COLO829 (cell line): ENCODE results near the gene ARHGAP27.

Experiments
- DNase-seq: peaks from one replicate; pipeline ENCODE4 v3.0.0; 2012; ENCODE audit warnings: low spot score

ARHGAP27 gene

DNA sequence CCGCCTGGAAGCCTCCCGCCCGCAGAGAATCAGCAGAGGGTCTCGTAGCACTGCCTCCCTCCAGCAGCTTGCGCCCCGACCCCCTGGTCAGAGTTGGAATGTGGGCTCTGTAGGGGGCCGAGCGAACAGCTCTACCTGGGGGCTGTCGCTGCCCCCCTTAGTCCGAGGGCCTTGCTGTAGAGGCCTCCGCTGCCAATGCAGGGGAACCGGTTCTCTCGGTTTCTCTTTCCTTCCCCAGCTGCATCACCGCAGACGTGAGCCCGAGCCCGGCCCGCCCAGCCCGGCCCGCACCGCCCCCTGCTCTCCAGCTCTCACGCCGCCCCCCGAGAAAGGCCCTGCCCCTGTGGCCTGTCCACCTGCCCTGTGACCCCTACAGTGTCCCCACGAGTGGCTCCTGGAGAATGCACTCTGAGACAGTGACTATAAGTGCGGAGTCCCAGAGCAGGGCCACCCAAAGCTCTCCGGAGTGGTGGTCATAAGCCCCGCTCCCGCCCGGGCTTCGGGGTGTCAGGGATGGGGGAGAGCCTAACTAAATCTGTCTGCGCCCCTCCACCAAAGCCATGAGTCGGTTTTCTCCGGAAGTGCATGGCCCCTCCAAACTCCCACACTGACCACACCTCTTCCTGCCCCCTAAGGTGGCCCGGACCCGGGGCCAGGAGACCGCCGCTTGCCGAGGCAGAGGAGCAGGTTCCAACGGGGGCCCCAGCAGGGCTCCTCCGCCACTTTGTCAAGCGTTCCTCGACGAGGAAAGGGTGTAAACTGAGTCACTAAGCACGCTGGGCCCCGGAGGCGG lies 1.7 kb downstream of the ARHGAP27 start:
- no peak for DNase-seq

DNA sequence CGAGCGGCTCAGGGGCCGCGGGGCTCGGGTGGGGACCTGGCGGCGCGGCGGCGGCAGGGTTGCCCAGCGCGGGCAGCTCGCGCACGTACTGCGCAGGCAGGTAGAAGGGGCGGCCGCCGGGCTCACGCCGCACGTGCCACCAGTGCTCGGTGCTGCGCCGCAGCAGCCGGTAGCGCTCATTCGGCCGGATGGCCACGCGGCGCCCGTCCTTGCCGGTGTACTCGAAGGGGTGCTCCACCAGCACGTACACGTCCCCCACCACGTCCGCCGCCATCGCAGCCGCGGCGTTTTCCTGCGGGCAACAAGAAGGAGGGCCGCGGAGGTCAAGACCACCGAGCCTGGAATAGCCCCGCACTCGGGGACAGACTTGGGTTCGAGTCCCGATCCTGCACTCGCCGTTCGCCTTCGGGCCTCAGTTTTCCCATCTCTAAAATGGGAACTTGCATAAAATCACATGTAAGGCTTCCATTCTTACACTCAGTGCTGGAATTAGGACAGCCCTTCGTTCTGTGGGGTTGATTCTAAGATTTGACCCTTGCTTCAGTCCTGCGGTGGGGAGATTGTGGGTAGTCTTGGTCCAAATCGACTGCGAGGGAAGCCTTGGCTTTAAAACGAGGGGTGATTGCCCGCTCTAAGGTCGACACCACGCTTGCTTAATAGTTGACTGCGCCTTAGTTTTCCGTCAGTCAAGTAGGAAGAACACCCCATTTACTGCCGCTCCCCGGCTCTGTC lies 2.5 kb downstream of the ARHGAP27 start:
- no peak for DNase-seq

DNA sequence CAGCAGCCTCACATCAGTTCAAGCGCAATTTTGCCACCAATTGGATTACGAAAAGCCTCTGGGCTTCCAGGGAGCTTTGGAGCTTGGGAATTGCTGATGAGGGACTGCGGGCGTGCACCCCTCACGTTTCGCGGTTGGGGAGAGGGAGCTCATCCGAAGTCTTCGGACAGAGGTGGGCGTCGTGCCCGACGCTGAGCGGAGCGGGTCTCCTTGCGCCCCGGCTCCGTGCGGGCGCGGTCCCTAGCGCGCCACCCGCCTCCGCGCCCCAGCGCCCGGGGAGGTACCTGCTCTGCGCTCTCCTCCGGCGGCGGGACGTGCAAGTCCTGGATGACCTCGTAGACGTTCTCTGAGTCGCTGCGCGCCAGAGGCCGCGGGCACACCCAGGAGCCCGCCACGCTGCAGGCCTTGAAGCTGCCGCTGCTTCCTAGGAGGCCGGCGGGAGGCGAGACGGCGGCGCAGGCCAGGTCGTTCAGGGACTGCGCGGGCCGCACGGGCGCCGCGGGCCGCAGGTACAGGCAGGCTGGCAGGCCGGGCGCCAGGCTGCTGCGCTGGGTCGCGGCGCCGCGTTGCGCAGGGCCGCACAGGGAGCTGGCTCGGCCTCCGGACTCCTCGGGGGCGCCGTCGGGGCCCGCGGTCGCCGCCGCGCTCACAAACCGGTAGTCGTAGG lies 3.2 kb downstream of the ARHGAP27 start:
- DNase-seq = no peak

DNA sequence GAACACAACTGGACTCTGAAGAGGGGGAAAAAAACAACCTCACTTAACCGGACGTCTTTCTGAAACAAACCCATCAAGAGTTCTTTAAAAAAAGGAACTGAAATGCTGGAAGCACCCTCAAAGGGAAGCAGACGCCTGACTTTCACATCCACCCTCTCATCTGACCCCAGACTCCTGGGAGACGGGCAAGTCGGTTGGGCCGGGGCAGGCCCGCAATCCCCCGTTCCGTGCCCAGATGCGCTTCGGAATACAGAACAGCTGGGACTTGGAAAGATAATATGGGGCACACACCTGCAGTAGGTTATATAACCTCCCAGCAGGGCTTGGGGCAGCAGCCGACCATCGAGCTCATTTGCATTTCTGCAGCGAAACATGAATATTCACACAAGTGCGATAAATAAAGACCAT lies 3.7 kb downstream of the ARHGAP27 start:
- no peak for DNase-seq

DNA sequence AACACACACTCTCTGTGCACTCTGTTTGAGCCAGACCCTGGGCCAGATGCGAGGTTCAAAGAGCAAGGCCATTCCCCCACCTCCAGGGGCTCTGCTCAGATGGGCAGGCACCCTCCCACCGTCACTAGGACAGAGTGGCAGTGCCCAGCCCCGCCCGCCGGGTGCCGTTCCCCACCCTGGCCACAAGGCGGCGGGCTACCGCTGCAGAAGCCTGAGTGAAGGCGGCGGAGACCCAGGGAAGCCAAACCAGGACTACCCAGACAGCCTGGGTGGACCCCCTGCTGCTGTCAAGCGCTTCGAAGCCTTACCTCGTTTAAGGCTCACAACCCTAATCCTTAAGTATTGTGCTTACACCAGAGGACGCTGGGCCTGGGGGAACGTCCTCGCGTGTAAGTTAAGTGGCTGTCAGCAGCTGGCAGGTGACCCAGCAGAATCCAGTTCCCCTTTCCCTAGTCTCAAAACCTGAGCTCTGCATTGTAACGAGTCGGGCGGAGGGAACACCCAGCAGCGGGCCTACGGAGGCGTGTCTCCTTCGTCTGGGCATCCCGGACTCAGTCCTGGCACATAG lies 4.5 kb downstream of the ARHGAP27 start:
- DNase-seq = peak; percentile 69

DNA sequence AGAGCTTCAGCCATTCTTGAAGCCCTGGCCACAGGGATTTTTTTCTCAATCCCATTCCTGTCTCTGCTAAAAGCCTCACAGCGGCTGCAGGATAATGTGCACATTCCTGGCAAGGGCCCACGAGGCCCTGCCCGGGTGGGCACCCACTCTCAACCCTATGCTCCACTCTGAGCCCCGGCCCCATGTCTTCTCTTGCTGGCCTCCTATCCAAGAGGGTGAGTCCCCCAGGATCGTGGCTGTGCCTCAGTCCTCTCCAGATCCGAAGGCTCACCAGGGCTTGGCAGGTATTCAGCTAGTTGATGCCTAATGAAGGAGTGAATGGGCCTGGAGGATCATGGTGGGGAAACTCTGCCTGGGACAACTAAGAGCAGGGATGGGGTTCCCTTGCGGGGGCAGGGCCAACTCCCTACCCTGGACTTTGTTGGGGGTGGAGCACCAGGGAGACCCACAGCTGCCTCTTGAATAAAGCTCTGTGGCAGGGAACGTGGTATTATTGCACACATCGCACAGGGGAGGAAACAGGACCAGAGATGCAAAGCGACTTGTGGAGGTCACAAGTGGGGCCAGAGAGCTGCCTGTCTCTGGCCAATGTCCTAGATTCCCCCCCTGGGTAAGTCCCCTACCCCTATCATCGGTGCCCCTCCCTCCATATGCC lies 5.4 kb downstream of the ARHGAP27 start:
- no peak for DNase-seq

DNA sequence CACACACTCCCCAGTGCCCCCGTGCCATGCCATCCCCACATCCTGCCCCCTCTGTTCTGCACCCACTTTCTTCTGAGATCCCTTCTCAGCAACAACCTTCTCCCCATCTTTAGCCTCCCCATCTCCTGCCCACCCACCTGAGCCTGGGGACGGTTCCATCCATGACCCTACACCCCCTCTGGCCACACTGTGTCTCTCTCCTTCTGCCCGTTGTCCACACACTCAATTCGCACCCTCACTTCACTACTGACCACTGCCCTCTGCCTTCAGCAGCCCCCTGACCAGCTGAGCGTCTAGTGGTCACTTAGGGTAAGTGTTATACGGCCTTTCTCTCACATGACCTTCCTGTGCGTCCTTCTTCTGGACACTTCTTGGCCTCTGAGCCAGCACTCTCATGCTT lies 6.1 kb downstream of the ARHGAP27 start:
- DNase-seq = no peak

DNA sequence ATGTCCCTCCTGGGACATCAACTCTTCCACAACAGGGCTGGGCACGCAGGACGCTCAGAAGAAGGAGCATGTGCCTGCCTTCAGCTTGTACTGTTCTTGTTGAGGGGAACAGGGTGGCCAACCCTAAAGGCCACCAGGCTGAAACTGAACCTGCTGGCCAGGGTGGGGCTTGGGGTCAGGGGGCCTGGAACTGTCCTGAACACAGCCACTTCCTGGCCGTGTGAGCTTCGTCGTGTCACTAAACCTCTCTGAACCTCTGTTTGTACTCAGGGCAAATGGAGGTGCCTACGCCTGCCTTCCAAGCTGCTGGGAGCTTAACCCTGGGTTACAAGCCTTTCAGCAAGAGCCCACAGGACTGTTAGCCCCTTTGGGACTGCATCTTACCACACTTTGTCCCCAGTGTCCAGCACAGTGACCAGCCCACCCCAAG lies 6.7 kb downstream of the ARHGAP27 start:
- no peak for DNase-seq

DNA sequence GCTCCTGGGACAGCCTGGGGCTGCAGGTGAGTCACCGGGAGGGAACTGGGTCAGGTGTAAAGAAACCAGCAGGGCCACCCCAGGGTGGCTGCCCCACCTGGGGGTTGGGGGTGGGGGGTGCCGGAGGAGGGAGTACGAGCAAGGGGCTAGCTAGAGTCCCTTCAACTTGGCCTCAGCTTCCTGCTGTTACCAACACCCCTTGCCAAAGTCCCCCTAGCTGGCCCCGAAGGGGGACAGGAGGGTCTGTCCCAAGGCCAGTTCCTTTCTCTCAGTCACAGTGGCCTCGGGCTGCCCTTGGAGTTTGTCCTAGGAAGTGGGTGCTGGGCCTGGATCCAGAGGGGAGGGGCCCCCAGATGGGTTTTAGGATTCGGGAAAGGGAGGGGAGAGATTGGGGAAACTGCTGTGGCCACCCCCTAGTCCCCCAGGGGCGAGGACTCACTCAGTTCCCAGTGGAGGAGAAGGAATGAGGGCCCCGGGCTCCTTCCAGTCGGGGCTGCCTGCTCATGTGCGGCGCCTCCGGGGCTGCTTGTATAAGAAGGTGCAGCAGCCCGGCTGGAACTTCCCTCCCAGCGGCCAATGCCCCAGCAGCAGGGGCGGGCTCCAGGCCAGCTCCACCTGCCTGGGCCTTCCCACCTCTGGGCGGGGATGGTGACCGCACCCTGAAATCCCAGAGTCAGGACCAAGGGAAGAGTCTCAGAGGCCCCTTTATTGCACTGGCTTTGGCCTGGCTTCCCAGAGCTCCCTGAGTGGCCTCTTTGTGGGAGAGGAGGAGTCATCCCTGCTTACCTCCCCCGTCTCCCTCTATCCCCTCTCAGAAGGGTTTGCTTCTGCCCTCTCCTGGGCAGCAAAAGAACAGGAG lies 7.3 kb downstream of the ARHGAP27 start:
- peak; percentile 80 for DNase-seq

DNA sequence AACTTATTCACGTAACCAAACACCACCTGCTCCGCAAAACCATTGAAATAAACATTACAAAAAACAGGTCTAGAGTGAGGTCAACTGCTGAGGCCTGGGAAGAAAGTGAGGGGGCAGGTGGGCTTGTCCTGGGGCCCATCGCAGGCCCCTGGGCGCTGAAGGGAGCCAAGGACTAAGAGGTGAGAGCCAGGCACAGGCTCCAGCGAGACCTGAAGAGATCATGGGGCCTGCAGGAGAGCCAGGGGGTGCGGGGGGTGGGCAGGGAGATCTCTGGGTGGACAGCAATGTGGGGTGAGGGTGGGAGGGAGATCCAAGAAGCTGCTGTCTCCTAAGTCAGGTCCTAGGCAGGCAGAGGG lies 7.9 kb downstream of the ARHGAP27 start:
- DNase-seq = no peak

DNA sequence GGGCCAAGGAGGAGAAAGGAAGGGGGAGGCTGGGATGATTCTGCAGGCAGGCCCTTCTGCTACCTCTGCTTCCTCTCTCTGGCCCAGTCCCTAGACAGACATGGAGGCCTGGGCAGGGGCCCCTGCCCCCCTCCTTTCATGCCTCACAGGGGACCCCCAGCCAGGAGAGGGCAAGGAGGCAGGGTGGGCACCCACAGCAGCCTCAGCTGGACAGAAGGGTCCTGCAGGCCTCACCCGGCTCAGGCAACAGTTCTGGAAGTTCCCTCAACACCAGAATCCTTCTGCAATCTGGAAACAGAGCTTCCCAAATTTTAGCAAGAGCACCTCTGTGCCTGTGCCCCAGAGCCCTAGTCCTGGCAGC lies 8.7 kb downstream of the ARHGAP27 start:
- DNase-seq = no peak

DNA sequence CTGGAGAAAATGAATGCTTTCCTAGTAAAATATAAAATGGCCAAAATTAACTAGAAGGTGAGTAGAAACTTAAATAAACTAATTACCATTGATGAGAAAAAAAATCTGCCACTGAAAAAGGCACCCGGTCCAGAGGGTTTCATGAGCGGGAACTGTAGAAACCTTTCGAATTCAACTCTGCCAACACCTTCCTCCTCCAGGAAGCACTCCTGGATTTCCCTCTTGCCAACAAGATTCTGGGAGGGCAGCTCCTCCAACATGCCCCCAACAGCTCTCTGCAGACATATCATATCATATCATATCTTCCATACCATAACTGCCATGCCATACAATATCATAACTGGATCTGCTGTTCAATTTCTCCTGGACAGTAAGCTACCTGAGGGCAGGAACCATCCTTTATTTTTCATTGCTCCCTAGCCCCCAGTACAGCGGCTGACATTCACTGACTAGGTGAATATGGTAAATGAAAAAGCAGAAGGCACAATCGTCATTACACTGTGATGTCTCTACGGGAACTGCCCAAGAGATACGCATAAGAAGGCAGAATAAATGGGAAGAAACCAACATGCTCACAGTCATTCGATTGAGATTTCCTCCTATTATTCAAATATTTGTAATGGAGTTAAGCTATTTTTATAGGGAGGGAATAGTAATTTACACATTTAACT lies 9.2 kb downstream of the ARHGAP27 start:
- DNase-seq = no peak

DNA sequence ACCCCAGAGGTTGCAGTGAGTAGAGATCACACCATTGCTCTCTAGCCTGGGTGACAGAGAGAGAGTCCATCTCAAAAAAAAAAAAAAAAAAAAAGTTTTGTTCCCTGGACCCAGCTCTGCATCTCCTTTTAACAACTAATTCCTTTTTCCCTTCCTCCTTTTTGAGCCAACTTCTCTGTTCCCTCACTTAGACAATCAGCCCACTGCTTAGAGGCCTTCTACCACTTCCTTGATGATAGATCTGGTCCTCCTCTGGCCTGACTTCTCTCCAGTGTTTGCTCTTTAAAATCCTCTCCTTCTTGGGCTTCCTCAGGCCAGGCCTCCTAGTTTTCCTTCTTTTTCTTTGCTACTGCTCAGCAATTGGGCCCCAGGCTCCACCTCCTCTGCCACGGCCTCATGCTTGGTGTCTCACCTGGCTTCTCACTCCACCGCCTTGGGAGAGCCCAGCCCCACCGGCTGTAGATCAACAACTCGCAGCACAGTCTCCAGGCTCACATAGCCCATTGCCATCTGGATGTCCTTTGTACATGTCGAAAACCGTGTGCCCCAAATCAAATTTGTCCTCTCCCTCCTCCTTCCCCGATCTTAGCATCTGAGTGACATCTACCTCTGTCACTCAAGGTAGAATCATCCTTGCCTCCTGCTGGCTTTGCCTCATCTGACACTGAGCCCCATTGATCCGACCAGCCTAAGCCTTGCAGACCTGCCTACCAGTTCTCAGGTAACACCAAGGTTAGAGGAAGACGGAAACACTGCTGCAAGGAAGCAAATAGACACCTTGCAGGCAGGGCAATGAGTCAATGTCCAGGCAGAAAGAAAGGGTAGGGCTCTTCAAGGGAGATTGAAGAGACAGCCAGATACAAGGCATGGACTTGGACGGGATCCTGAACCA lies 17.4 kb downstream of the ARHGAP27 start:
- no peak for DNase-seq

DNA sequence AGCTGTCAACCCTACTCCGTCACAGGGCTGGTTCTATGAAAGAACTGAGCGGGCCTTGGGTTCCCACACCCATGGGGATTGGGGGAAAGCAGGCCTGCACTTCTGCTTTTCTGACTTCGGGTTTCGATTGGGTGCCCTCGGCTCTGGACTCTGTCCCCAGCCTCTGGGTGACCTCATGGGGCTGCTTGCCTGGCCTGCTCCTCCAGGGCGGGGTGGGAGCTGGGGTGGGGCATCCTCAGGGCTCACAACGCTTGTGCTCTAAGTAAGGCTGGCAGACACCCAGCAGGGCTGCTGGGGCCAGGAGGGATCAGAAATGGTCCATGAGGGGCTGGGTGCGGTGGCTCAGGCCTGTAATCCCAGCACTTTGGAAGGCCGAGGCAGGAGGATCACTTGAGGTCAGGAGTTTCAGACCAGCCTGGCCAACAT lies 19.2 kb downstream of the ARHGAP27 start:
- DNase-seq = no peak

DNA sequence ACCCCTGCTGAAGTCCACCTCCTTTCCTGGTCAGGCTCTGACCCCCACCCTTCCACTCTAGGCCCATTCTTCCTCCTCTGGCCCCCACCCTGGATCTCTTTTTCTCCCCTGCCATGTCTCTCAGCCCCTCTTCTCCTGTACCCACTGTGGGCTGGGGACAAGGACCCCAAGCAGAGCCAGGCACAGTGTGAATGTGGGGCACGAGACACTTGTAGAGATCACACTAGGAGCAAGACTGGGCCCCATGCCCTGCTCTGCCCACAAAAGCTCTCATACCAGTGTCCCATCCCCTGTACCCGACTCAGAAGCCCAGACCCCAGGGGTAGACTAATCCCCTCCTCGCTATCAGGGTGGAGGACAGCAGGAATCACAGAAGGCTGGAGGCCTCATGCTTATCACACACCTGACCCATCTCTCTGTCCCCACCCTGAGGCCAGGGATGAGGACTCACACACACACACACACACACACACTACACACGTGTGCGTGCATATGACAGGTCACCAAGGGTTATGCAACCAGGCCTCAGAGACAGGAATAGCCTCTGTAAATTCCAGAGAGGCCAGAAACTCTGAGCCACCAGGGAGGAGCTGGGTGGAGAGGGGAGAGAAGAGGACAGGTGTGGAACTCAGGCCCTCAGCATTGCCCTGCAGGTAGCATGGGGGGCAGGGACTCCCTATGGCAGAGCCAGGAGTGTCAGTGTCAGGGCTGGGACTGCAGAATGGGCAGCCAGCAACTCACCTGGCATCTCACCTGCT lies 21.1 kb downstream of the ARHGAP27 start:
- no peak for DNase-seq

DNA sequence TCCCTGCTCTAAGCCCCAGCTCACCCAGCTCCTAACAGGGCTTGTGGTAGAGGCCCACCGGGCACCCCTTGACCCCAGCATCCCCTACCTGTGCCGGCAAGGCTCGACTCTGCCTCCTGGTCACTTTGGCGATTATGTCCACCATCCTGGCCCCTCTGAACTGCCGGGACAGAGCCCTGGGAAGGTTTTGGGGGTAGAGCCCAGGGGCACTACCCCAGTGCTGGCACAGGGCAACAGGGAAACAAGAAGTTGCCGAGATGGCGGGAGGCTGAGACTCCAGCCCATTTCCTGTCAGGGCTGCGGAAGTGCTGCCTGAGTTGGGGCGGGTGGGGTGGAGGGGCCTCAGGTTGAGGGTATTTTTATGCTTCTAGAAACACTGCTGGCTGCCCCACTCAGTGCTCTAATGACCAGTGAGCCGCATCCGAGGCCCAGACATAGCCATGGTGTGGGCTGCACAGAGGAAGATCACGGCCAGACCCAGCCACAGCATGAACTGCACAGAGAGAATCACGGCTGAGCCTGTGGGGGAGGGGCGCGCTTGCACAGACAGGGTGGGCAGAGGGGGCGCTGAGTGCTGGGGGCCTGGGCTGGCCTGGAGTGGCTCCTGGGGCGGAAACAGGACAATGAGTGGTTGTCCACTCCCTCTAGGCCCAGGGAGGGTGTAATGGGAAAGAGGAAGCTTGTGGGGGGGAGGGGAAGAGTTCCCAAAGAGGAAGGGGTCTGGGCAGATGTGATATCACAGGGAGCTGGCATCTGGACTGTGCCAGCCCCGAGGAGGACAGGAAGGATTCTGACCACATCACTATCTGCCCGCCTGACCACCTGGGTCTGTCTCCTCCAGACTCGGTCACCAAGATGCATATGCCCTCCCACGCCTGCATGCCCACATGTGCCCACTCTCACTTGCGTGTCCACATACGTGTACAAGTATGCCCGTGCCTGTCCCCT lies 22.3 kb downstream of the ARHGAP27 start:
- DNase-seq = no peak

DNA sequence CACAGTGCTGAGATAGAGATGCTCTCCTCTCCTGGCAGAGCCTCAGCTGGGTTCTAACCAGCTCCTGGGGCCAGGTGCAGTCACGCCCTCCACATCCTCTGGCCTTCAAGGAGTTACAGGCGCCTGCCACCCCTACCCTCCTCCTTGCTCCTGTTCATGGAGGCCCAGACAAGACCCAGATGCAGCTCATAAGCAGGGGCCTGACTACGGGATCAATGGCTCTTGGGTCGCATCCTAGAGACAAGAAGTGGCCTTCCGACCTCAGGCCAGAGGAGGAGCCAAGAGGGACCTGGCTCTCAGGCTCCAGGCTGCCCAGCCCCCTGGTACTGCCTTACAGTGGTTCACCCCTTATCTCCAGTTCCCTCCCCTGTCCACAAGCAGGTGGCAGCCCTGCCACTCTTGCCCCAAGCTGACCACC lies 23.0 kb downstream of the ARHGAP27 start:
- DNase-seq = no peak
